ENCODE measurements around the gene SLC5A2.

The SLC5A2 gene

GRCh38 chr16:31487071-31487719 is 4.3 kb downstream of the SLC5A2 start:
- peak overlapping the region; percentile 22; the same call in 1 of the 2 replicates for H3K27ac ChIP-seq
- ChIA-PET CTCF (interaction anchor here (0.7 to 0.8 kb wide), 2 partner anchors 154 to 382 kb away, joined by 3 to 5 read pairs; no protein-coding TSS in a partner anchor), POLR2A (ENCODE audit: low non-redundant PET) (no interaction called here)
- no peak for DNase-seq (ENCODE audit: low spot score)
- TF ChIP-seq, protein P1, sequence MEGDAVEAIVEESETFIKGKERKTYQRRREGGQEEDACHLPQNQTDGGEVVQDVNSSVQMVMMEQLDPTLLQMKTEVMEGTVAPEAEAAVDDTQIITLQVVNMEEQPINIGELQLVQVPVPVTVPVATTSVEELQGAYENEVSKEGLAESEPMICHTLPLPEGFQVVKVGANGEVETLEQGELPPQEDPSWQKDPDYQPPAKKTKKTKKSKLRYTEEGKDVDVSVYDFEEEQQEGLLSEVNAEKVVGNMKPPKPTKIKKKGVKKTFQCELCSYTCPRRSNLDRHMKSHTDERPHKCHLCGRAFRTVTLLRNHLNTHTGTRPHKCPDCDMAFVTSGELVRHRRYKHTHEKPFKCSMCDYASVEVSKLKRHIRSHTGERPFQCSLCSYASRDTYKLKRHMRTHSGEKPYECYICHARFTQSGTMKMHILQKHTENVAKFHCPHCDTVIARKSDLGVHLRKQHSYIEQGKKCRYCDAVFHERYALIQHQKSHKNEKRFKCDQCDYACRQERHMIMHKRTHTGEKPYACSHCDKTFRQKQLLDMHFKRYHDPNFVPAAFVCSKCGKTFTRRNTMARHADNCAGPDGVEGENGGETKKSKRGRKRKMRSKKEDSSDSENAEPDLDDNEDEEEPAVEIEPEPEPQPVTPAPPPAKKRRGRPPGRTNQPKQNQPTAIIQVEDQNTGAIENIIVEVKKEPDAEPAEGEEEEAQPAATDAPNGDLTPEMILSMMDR (conservative IDR thresholded peaks at IDR 0.05; ENCODE audit: low read depth), result no peak

DNA sequence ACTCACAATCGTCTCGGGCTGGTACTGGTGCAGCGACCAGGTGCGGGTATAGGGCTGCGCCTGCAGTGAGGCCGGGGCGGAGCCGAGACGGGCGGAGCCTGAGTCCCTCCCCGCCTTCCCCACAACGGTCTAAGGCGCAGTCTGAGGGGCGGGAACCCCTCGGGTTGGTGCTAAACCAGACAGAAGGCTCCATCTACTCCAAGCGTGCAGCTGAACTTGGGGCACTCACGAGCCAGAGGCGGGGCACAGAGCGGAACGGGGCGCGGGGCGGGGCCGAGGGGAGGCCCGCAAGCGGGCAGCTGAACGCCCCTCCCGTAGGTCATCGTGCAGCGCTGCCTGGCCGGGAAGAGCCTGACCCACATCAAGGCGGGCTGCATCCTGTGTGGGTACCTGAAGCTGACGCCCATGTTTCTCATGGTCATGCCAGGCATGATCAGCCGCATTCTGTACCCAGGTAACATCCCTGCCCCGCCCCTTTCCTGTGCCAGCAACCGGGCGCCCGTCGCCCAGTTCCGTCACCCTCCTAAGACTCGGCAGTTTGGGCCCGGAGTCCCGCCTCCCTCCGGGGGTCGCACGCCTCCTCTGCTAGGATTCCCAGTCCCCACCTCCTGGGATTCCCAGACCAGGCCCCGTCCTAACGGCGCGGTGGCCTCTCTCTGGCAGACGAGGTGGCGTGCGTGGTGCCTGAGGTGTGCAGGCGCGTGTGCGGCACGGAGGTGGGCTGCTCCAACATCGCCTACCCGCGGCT is 5.0 kb downstream of the SLC5A2 start:
- TF ChIP-seq, protein P1 (conservative IDR thresholded peaks at IDR 0.05; ENCODE audit: low read depth), result no peak
- peak; percentile 65 for DNase-seq (ENCODE audit: low spot score)
- H3K27ac ChIP-seq, result peak overlapping the region; percentile 22; the same call in 1 of the 2 replicates
- ChIA-PET POLR2A (ENCODE audit: low non-redundant PET) (interaction anchor here (0.5 kb wide), 1 partner anchor 449 kb away, joined by 3 read pairs; no protein-coding TSS in a partner anchor), CTCF (interaction anchor here (0.8 to 1.2 kb wide), 3 partner anchors 16 to 381 kb away, joined by 3 read pairs; no protein-coding TSS in a partner anchor)

DNA sequence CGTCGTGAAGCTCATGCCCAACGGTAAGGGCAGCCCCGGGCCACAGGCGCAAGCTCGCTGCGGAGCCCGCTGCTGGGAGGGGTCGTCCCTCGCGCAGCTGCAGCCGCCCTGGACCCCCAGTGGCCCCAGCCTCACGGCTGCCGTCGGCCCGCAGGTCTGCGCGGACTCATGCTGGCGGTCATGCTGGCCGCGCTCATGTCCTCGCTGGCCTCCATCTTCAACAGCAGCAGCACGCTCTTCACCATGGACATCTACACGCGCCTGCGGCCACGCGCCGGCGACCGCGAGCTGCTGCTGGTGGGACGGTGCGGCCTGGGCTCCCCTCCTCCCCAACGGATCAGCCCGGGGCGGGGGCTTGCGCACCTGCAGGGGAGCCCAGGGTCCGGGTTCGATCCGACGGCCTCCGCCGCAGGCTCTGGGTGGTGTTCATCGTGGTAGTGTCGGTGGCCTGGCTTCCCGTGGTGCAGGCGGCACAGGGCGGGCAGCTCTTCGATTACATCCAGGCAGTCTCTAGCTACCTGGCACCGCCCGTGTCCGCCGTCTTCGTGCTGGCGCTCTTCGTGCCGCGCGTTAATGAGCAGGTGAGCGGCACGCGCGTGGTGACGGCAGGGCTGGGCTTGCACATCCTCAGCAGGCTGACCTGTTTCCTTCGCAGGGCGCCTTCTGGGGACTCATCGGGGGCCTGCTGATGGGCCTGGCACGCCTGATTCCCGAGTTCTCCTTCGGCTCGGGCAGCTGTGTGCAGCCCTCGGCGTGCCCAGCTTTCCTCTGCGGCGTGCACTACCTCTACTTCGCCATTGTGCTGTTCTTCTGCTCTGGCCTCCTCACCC is 5.8 kb downstream of the SLC5A2 start:
- CTCF ChIA-PET, result interaction anchor here (0.6 to 1.2 kb wide), 3 partner anchors 16 to 28 kb away, joined by 3 to 4 read pairs (median 3); no protein-coding TSS in a partner anchor
- TF ChIP-seq, protein P1 (conservative IDR thresholded peaks at IDR 0.05; ENCODE audit: low read depth), result no peak
- no peak for DNase-seq (ENCODE audit: low spot score)
- no peak overlapping the region for H3K27ac ChIP-seq
- POLR2A ChIA-PET (ENCODE audit: low non-redundant PET), result no interaction called here

- no peak for DNase-seq (ENCODE audit: low spot score)
- TF ChIP-seq, protein P1 (conservative IDR thresholded peaks at IDR 0.05; ENCODE audit: low read depth), result no peak
- POLR2A ChIA-PET (ENCODE audit: low non-redundant PET), result no interaction called here
- H3K27ac ChIP-seq, result no peak overlapping the region
- CTCF ChIA-PET, result interaction anchor here (0.6 kb wide), 1 partner anchor 22 kb away, joined by 4 read pairs; no protein-coding TSS in a partner anchor
Observed at GRCh38 chr16:31489298-31489564, 6.3 kb downstream of the SLC5A2 start.

- ChIA-PET CTCF (no interaction called here), POLR2A (ENCODE audit: low non-redundant PET) (no interaction called here)
- TF ChIP-seq, protein P1 (conservative IDR thresholded peaks at IDR 0.05; ENCODE audit: low read depth), result no peak
- H3K27ac ChIP-seq, result peak overlapping the region; percentile 14
- DNase-seq (ENCODE audit: low spot score), result no peak
Observed at GRCh38 chr16:31489616-31490584, 7.0 kb downstream of the SLC5A2 start.
